Measurements from ENCODE around the gene GINS1. TPM values are rescaled to one million over a fixed set of nuclear protein-coding genes. Genes with fewer than 3 reads are reported as not detected.

The GINS1 gene
- total RNA-seq, 2 experiments from 2014 or later: 22.8 to 29.9 TPM

- H2AFZ ChIP-seq (ENCODE audit: low read length): no peak overlapping the region
- no peak overlapping the region for H3K27ac ChIP-seq (ENCODE audit: low read depth, low read length, poor library complexity, severe bottlenecking)
- no peaks in the 10 kb centered on the region for H3K4me1 ChIP-seq (ENCODE audit: insufficient read depth, low read length, poor library complexity, severe bottlenecking)
- intact Hi-C loops (cut with micrococcal nuclease; ENCODE audit: unreplicated experiment): loop anchor here (2.0 kb wide), 1 partner anchor 14 kb away; no protein-coding TSS in a partner anchor
- DNase-seq (ENCODE audit: low spot score): no peak
- BruUV-seq (replicated peaks): no TSS peak
- H3K36me3 ChIP-seq (ENCODE audit: insufficient read depth, low read length): peaks cover 87% of the 10 kb centered on the region
- no peak overlapping the region for H3K4me3 ChIP-seq (ENCODE audit: low read depth, low read length, poor library complexity, severe bottlenecking)
- no peaks in the 10 kb centered on the region for H3K9me2 ChIP-seq (ENCODE audit: insufficient read depth, low read length)
- no peaks in the 10 kb centered on the region for H3K79me2 ChIP-seq (ENCODE audit: insufficient read depth, low read depth, low read length)
- H4K20me1 ChIP-seq (ENCODE audit: insufficient read depth, low read length): peaks cover 7% of the 10 kb centered on the region; the same call in 1 of the 2 replicates
- H3K4me2 ChIP-seq (ENCODE audit: low read length): no peak overlapping the region
- CTCF ChIA-PET (ENCODE audit: unreplicated experiment): no interaction called here
- POLR2A ChIA-PET: interaction anchor here (0.6 kb wide), 1 partner anchor 174 kb away, joined by 4 read pairs; no protein-coding TSS in a partner anchor
- peaks cover 8% of the 10 kb centered on the region; the same call in 1 of the 2 replicates for H3K9me3 ChIP-seq (ENCODE audit: low read length)
- TF ChIP-seq CTCF (conservative IDR thresholded peaks at IDR 0.05; ENCODE audit: low read length) (no peak), EZH2phosphoT487 (IDR thresholded peaks at IDR 0.05; ENCODE audit: borderline replicate concordance, low read depth, low read length) (no peak)
These were observed 17.1 kb downstream of the GINS1 start for GRCh38 chr20:25424536-25424935.

- H2AFZ ChIP-seq (ENCODE audit: low read length): no peak overlapping the region
- H3K9me3 ChIP-seq (ENCODE audit: low read length): no peaks in the 10 kb centered on the region
- CTCF ChIA-PET (ENCODE audit: unreplicated experiment): no interaction called here
- no TSS peak for BruUV-seq (replicated peaks)
- peaks cover 14% of the 10 kb centered on the region for H3K4me1 ChIP-seq (ENCODE audit: insufficient read depth, low read length, poor library complexity, severe bottlenecking)
- DNase-seq (ENCODE audit: low spot score): no peak
- no peaks in the 10 kb centered on the region for H3K79me2 ChIP-seq (ENCODE audit: insufficient read depth, low read depth, low read length)
- no peaks in the 10 kb centered on the region for H3K9me2 ChIP-seq (ENCODE audit: insufficient read depth, low read length)
- H3K36me3 ChIP-seq (ENCODE audit: insufficient read depth, low read length): peaks cover 67% of the 10 kb centered on the region
- intact Hi-C loops (cut with micrococcal nuclease; ENCODE audit: unreplicated experiment): no loop called here
- no peak overlapping the region for H3K4me3 ChIP-seq (ENCODE audit: low read depth, low read length, poor library complexity, severe bottlenecking)
- POLR2A ChIA-PET: no interaction called here
- H3K4me2 ChIP-seq (ENCODE audit: low read length): no peak overlapping the region
- H4K20me1 ChIP-seq (ENCODE audit: insufficient read depth, low read length): peaks cover 6% of the 10 kb centered on the region; the same call in 1 of the 2 replicates
- H3K27ac ChIP-seq (ENCODE audit: low read depth, low read length, poor library complexity, severe bottlenecking): no peak overlapping the region
- no peak for TF ChIP-seq EZH2phosphoT487 (IDR thresholded peaks at IDR 0.05; ENCODE audit: borderline replicate concordance, low read depth, low read length)
- no peak for TF ChIP-seq CTCF (conservative IDR thresholded peaks at IDR 0.05; ENCODE audit: low read length)
These were observed 29.7 kb downstream of the GINS1 start for GRCh38 chr20:25437153-25437581.

- Histone ChIP-seq H4K20me1 (ENCODE audit: insufficient read depth, low read length) (peaks cover 6% of the 10 kb centered on the region; the same call in 1 of the 2 replicates), H3K27ac (ENCODE audit: low read depth, low read length, poor library complexity, severe bottlenecking) (peak overlapping the region; percentile 22), H3K79me2 (ENCODE audit: insufficient read depth, low read depth, low read length) (no peaks in the 10 kb centered on the region), H3K9me3 (ENCODE audit: low read length) (no peaks in the 10 kb centered on the region), H3K9me2 (ENCODE audit: insufficient read depth, low read length) (no peaks in the 10 kb centered on the region), H3K4me3 (ENCODE audit: low read depth, low read length, poor library complexity, severe bottlenecking) (no peak overlapping the region), H3K36me3 (ENCODE audit: insufficient read depth, low read length) (peaks cover 66% of the 10 kb centered on the region), H3K4me1 (ENCODE audit: insufficient read depth, low read length, poor library complexity, severe bottlenecking) (peaks cover 14% of the 10 kb centered on the region), H2AFZ (ENCODE audit: low read length) (no peak overlapping the region), H3K4me2 (ENCODE audit: low read length) (peak overlapping the region; percentile 40)
- intact Hi-C loops (cut with micrococcal nuclease; ENCODE audit: unreplicated experiment): loop anchor here (2.0 kb wide), 1 partner anchor 15 kb away; no protein-coding TSS in a partner anchor
- BruUV-seq (replicated peaks): no TSS peak
- peak; percentile 69 for DNase-seq (ENCODE audit: low spot score)
- CTCF ChIA-PET (ENCODE audit: unreplicated experiment): no interaction called here
- POLR2A ChIA-PET: interaction anchor here (0.7 kb wide), 1 partner anchor 93 kb away, joined by 3 read pairs; no protein-coding TSS in a partner anchor
- TF ChIP-seq EZH2phosphoT487 (IDR thresholded peaks at IDR 0.05; ENCODE audit: borderline replicate concordance, low read depth, low read length) (no peak), CTCF (conservative IDR thresholded peaks at IDR 0.05; ENCODE audit: low read length) (no peak)
These were observed 31.9 kb downstream of the GINS1 start for GRCh38 chr20:25439328-25439727.

All from OCI-LY7 (cell line).